Measurements from ENCODE around the gene PIK3C2G. TPM values are rescaled to one million over a fixed set of nuclear protein-coding genes. Genes with fewer than 3 reads are reported as not detected.

The PIK3C2G gene
- polyA plus RNA-seq, 3 donors: not detected

DNA sequence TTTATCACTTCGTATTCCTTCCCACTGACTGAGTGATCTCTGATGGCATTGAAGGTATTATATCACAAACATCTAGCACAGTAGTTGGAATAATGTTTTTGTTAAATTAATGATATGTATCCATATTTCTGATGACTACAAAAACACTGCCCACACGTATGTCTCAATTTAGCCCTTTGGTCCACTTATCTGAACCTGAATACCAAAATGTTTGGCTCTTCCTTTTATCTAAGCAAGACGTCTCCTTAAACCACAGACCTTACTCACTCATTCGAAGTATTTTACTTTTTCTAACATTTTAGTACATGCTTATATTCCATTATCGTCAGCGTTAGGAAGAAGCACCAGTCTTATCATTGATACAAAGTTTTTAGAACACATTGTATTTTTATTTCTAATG is 126.4 kb downstream of the PIK3C2G start:
- H3K27me3 Mint-ChIP-seq (ENCODE audit: low read depth in 3 of 3): no peaks in the 10 kb centered on the region
- peaks cover 2 to 14% (median 3%) of the 10 kb centered on the region in 7 donors for H3K9me3 Mint-ChIP-seq
- Histone ChIP-seq H3K4me1 (ENCODE audit: control insufficient read depth in 1 of 2, insufficient read depth in 2 of 2, low read length in 2 of 2) (no peaks in the 10 kb centered on the region), H3K79me2 (ENCODE audit: insufficient read depth, low read length) (no peaks in the 10 kb centered on the region), H3K36me3 (replicated peaks in 1 of 2; ENCODE audit: control insufficient read depth in 1 of 2, insufficient read depth in 2 of 2, low read length in 2 of 2) (no peaks in the 10 kb centered on the region), H3K27me3 (ENCODE audit: control insufficient read depth in 2 of 2, insufficient read depth in 2 of 2, low read length in 2 of 2) (no peaks in the 10 kb centered on the region), H3K4me2 (replicated peaks; ENCODE audit: extremely low read depth, low read length, poor library complexity, severe bottlenecking) (no peak overlapping the region), H3K27ac (ENCODE audit: low read depth in 1 of 2, low read length in 2 of 2) (no peak overlapping the region), H3K4me3 (replicated peaks in 1 of 3; ENCODE audit: low read depth in 2 of 3, low read length in 3 of 3) (no peak overlapping the region), H3K9ac (ENCODE audit: insufficient read depth, low read length, poor library complexity, severe bottlenecking) (no peak overlapping the region), H3K9me3 (replicated peaks in 1 of 2; ENCODE audit: control insufficient read depth in 1 of 2, insufficient read depth in 1 of 2, low read length in 2 of 2) (no peaks in the 10 kb centered on the region), H2AFZ (ENCODE audit: insufficient read depth, low read depth, low read length, poor library complexity, severe bottlenecking) (no peak overlapping the region), H4K20me1 (ENCODE audit: insufficient read depth, low read length) (no peaks in the 10 kb centered on the region)
- H3K36me3 Mint-ChIP-seq: no peaks in the 10 kb centered on the region
- no peaks in the 10 kb centered on the region for H3K4me1 Mint-ChIP-seq
- TF ChIP-seq, protein P1, sequence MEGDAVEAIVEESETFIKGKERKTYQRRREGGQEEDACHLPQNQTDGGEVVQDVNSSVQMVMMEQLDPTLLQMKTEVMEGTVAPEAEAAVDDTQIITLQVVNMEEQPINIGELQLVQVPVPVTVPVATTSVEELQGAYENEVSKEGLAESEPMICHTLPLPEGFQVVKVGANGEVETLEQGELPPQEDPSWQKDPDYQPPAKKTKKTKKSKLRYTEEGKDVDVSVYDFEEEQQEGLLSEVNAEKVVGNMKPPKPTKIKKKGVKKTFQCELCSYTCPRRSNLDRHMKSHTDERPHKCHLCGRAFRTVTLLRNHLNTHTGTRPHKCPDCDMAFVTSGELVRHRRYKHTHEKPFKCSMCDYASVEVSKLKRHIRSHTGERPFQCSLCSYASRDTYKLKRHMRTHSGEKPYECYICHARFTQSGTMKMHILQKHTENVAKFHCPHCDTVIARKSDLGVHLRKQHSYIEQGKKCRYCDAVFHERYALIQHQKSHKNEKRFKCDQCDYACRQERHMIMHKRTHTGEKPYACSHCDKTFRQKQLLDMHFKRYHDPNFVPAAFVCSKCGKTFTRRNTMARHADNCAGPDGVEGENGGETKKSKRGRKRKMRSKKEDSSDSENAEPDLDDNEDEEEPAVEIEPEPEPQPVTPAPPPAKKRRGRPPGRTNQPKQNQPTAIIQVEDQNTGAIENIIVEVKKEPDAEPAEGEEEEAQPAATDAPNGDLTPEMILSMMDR (IDR thresholded peaks at IDR 0.05): no peak
- intact Hi-C loops (cut with micrococcal nuclease): no loop called here
- no peak overlapping the region for H3K27ac Mint-ChIP-seq
- H3K4me3 Mint-ChIP-seq: no peak overlapping the region
- WGBS (ENCODE audit: insufficient coverage): 93% methylated on average over 2 of the region's 6 CpGs
- no peak for DNase-seq

DNA sequence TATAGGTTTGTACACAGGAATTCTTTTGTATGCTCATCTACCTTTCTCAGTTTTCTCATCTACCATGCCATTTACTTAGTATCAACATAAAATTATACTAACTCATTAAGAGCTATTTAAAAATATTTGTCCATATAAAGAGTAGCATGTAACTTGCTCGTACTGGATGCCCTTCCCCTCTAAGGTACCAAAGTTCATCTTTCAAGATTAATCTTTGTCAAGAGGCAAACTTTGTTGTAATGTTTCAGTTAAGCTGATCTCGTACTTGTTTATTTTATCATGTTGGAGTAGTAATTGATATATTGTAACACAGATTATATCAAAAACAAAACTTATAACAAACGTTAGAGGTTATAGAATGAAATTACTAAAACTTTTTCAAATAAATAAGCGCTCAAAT is 128.5 kb downstream of the PIK3C2G start:
- no peak for DNase-seq
- WGBS (ENCODE audit: insufficient coverage): no CpG with 5 or more reads among the region's 4 CpGs
- Mint-ChIP-seq H3K27me3 (ENCODE audit: low read depth in 3 of 3) (no peaks in the 10 kb centered on the region), H3K4me1 (no peaks in the 10 kb centered on the region), H3K4me3 (no peak overlapping the region), H3K27ac (no peak overlapping the region), H3K9me3 (peaks cover 2 to 14% (median 3%) of the 10 kb centered on the region in 7 donors), H3K36me3 (no peaks in the 10 kb centered on the region)
- no peaks in the 10 kb centered on the region for H3K9me3 ChIP-seq (replicated peaks in 1 of 2; ENCODE audit: control insufficient read depth in 1 of 2, insufficient read depth in 1 of 2, low read length in 2 of 2)
- no peak overlapping the region for H3K4me3 ChIP-seq (replicated peaks in 1 of 3; ENCODE audit: low read depth in 2 of 3, low read length in 3 of 3)
- H3K79me2 ChIP-seq (ENCODE audit: insufficient read depth, low read length): no peaks in the 10 kb centered on the region
- H3K27ac ChIP-seq (ENCODE audit: low read depth in 1 of 2, low read length in 2 of 2): no peak overlapping the region
- H2AFZ ChIP-seq (ENCODE audit: insufficient read depth, low read depth, low read length, poor library complexity, severe bottlenecking): no peak overlapping the region
- H4K20me1 ChIP-seq (ENCODE audit: insufficient read depth, low read length): no peaks in the 10 kb centered on the region
- intact Hi-C loops (cut with micrococcal nuclease): no loop called here
- H3K36me3 ChIP-seq (replicated peaks in 1 of 2; ENCODE audit: control insufficient read depth in 1 of 2, insufficient read depth in 2 of 2, low read length in 2 of 2): no peaks in the 10 kb centered on the region
- TF ChIP-seq, protein P1 (IDR thresholded peaks at IDR 0.05): no peak
- H3K4me2 ChIP-seq (replicated peaks; ENCODE audit: extremely low read depth, low read length, poor library complexity, severe bottlenecking): no peak overlapping the region
- H3K9ac ChIP-seq (ENCODE audit: insufficient read depth, low read length, poor library complexity, severe bottlenecking): no peak overlapping the region
- no peaks in the 10 kb centered on the region for H3K27me3 ChIP-seq (ENCODE audit: control insufficient read depth in 2 of 2, insufficient read depth in 2 of 2, low read length in 2 of 2)
- no peaks in the 10 kb centered on the region for H3K4me1 ChIP-seq (ENCODE audit: control insufficient read depth in 1 of 2, insufficient read depth in 2 of 2, low read length in 2 of 2)

Measured in CD14-positive monocyte (primary cell).